NCI-H2196 treated with DMSO at 0.1 percent for 48 hours (cell line): ENCODE measurements around the gene ANXA2R.
"Not testable (repeated sequence)": the region's sequence is repeated elsewhere in the genome, so short reads cannot be mapped to it uniquely, and the experiment has no call there.

Experiments used
- DNase-seq: peaks from one replicate; lab custom pipeline; 2025; ENCODE audit not compliant: unreplicated experiment; lab: John Stamatoyannopoulos, UW

ANXA2R gene

GRCh38 chr5:43036409-43036808 lies 3.7 kb downstream of the ANXA2R start:
- DNase-seq = no peak

- DNase-seq = no peak
These were observed 5.5 kb downstream of the ANXA2R start for GRCh38 chr5:43034591-43034968.

DNA sequence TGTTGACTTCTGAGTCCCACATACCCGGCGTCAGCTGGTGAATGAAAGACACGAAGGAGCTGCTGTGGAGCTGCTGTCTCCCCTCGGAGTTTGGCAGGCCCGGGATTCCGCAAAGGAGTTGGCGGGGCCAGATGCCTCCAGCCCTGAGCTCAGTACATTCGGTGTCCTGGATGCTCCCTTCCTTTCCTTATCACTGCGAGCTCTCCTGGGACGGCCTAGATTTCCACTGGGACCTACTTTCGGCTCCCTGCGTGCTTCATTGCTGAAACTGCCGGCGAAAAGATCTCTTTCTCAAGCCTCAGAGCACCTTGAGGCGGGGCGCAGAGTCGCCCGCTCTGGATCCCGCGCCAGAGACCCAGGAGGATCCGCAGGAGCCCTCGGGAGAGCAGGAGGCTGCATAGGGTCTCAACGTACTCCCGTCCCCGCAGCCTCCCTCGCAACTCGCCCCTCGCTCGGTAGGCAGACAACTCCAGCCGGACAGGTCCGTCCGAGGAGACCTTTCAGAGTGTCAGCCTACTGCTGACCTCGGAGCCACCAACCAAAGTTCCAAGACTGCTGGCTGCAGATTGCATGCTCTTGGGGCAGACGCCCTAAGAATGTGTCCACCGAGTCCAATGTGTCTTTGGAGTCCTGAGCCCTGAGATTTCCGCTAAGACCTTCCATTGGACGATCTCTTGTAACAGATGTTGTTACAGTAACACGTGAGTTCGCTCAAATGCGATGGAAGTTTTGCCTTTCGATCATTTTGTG lies 6.1 kb downstream of the ANXA2R start:
- DNase-seq = no peak

- DNase-seq = no peak
These were observed 12.9 kb downstream of the ANXA2R start for GRCh38 chr5:43027054-43027785.

DNA sequence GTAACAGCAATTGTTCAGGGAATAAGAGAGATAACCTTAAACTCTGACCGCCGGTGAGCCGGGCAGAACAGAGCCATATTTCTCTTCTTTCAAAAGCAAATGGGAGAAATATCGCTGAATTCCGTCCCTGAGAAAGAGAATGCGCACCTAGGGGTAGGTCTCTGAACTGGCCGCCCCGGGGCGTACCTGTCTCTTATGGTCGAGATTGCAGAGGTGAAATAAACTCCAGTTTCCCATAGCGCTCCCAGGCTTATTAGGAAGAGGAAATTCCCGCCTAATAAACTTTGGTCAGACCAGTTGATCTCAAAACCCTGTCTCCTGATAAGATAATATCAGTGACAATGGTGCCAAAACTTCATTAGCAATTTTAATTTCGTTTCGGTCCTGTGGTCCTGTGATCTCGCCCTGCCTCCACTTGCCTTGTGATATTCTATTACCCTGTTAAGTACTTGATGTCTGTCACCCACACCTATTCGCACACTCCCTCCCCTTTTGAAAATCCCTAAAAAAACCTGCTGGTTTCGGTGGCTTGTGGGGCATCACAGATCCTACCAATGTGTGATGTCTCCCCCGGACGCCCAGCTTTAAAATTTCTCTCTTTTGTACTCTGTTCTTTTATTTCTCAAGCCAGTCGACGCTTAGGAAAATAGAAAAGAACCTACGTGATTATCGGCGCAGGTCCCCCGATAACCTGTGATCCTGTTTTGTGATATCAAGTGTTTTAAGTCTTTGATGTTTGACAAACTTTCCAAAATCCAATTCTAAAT lies 14.8 kb downstream of the ANXA2R start:
- DNase-seq = not testable (repeated sequence)

DNA sequence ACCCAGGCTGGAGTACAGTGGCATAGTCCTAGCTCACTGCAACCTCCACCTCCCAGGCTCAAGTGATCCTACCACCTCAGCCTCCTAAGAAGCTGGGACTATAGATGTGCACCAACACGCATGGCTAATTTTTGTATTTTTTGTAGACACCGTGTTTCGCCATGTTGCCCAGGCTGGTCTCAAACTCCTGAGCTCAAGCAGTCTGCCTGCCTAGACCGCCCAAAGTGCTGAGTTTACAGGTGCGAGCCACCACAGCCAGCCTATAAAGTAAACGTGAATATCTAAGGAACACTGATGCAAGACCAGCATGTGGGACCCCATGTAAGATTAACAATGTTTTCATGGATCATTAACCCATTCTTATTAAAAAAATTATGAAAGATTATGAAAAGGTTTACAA lies 15.9 kb downstream of the ANXA2R start:
- DNase-seq = no peak

DNA sequence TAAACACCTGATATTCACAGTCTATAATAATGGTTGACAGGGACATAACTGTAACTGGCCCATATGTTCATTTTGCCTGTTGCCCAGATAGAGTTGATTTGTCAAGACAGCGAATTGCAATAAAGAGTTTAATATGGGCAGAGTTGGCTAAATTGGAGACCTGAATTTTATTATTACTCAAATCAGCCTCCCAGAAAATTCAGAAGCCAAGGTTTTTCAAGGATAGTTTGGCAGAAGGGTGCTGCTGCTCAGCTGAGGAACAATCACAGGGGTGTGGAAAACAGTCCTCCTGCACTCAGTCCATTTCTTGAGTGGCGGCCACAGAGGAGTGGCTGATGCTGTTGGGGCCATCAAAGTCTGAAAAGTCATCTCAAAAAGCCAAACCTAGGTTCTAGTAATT lies 19.0 kb downstream of the ANXA2R start:
- DNase-seq = no peak

- DNase-seq = peak; percentile 52
These were observed 19.7 kb downstream of the ANXA2R start for GRCh38 chr5:43020399-43020746.

DNA sequence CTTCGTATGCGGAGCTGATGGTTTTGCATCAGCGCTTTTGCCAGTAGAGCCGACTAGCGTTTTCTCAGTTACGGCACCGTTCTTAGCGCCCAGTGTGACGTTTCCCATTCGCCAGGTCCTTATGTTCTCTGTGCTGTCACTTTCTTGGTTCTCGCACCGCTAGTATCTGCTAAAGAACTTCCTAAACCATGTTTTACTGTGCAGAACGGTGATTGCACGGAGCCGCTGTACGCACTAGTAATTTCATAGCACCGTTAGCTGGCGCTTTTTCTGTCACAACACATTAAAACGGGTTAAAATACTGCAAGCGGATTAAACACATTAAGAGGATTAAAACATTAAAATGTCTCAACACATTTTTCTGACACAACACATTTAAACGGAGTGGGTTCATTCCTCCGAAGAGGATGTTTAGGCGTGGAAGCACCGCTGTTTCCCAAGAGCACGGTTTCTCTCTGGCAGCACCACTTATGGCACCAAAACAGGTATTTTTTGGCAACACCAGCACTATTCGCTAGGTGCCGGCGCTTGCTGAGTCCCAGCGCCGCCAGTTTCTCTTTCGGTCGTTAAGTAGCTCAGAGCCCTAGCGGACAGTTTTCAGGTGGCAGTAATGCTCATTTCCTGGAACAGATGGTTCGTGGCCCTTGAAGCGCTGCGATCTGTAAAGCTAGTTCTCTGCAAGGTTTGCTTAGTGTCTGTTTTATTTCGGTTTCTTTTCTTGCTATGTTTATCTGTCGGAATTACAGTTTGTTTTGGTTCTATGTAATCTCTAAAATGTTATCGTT lies 20.3 kb downstream of the ANXA2R start:
- peak; percentile 89 for DNase-seq

- no peak for DNase-seq
These were observed 20.9 kb downstream of the ANXA2R start for GRCh38 chr5:43019291-43019613.

GRCh38 chr5:43017428-43017815 lies 22.7 kb downstream of the ANXA2R start:
- no peak for DNase-seq

DNA sequence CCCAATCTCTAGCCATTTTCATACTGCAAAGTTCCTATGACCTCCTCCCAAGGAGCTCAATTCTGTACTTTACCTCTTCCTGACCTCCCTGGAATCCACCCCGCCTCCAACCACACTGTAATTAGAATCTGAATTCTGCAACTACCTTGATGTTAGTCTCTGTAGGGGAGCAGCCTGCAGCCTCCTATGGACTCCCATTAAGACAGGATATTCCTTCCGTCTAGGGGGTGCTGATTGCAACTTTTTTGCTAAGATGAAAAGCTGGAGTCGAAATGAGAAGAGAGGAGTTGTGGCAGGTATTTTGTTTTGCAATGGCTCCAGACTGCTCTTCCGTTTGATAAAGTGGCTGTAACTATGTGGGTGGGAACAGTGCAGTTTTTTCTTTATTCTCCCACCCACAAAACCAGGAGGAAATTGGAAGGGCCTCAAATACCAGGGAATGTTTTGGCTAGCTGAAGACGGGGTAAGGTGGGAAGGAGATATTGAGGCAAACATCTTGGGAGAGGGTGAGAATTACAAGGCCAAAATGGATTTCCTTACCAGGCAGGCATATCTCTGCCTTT lies 23.8 kb downstream of the ANXA2R start:
- DNase-seq = no peak

- DNase-seq = no peak
These were observed 25.6 kb downstream of the ANXA2R start for GRCh38 chr5:43014522-43014921.

GRCh38 chr5:43010935-43011315 lies 29.2 kb downstream of the ANXA2R start:
- no peak for DNase-seq

DNA sequence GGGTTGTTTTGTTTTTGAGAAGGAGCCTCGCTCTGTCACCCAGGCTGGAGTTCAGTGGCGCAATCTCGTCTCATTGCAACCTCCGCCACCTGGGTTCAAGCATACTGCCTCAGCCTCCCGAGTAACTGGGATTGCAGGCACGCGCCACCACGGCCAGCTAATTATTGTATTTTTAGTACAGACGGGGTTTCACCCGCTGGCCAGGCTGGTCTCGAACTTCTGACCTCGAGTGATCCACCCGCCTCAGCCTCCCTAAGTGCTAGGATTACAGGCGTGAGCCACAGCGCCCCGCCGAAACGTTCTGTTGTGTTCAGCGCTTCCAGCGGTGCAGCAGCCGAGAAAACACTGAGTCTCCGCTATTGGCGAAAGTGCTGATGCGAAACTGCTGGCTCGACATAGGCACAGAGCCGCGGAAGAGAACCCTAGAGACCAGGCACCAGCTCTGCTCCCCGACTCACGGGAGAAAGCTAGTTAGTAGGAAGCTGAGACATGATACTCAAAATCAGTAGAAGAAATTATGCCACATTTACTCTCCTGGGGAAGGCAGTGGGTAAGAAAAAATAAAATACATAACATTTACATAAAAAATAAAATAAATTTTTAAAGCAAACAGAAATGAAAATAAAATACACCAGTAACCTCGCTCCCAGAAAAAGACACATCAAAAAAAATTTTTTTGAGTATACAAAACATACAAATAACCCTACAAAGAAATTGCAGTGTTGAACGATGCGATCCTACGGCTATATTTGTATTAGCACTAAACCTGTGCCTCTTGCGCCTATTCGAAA lies 31.6 kb downstream of the ANXA2R start:
- peak; percentile 91 for DNase-seq

DNA sequence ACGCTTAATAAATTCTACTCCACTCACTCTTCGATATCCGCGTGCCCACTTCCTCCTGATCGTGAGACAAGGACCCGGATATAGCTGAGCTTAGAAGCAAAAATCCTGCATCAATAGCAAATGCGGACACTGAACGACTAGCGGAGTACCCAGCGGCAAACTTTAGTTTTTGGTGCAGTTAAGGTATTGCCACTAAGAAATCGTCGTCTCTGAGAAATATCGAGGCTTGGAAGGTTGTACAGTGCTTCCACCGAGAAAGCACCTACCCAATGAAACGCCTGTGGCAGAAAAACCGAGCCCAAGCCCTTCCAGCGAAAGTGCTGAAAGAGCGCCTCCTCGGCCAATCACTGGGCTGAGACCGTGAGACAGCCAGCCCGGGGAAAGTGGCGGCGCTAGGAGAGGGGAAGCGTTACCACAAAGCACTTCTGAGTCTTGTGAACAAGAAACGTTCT lies 32.2 kb downstream of the ANXA2R start:
- DNase-seq = peak; percentile 89

GRCh38 chr5:43007246-43007910 lies 32.7 kb downstream of the ANXA2R start:
- peak; percentile 91 for DNase-seq

GRCh38 chr5:43006424-43007202 lies 33.5 kb downstream of the ANXA2R start:
- DNase-seq = no peak

- DNase-seq = no peak
These were observed 35.1 kb downstream of the ANXA2R start for GRCh38 chr5:43005031-43005430.
